ENCODE data around the gene RASAL1. TPM values are rescaled to one million over a fixed set of nuclear protein-coding genes. Genes with fewer than 3 reads are reported as not detected.

RASAL1 gene
- total RNA-seq, 1 donor from 2014 or later, result 2.2 TPM

DNA sequence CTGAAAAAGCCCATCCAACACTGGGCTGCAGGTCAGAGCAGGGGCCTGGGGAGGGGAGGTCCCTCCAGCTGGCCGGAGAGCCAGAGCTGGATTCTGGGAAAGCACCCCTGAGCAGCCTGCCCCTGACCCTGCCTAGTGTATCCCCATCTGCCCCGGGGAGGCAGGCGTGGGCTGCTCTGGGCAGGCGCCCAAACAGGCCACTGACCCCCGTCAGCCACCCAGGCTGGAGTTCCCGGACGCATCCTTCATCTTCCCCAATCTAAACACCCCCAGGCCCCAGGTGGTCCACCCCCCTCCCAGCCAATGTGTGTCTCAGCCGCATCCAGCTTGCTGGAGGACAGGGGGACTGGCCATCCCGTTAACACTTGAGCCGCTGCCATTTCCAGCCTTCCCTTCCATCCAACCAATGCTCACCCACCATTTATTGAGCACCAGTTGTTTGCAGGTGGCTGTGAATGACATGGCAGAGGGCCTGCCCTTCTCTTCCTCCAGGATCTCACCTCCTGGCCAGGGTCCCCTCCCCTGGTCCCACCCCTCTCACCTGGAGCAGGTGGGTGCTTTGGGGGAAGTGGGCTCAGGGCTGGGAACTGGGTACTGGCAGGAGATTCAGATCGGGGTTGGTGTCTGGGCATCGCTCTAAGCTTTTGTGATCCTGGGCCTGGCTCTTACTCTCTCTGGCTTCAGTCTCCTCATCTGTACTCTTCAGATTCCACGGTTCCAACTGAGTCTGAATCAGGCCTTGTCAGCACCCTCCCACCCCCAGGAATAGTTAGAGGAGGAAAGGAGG lies 79.8 kb downstream of the RASAL1 start:
- Mint-ChIP-seq H3K27me3 (ENCODE audit: low read depth) (peaks cover 24% of the 10 kb centered on the region), H3K9me3 (no peaks in the 10 kb centered on the region), H3K36me3 (ENCODE audit: low read depth) (no peaks in the 10 kb centered on the region), H3K4me1 (ENCODE audit: low read depth) (no peaks in the 10 kb centered on the region), H3K4me3 (ENCODE audit: low read depth) (no peak overlapping the region), H3K27ac (no peak overlapping the region)
- intact Hi-C loops (cut with micrococcal nuclease), result no loop called here
- DNase-seq (ENCODE audit: low spot score), result no peak

DNA sequence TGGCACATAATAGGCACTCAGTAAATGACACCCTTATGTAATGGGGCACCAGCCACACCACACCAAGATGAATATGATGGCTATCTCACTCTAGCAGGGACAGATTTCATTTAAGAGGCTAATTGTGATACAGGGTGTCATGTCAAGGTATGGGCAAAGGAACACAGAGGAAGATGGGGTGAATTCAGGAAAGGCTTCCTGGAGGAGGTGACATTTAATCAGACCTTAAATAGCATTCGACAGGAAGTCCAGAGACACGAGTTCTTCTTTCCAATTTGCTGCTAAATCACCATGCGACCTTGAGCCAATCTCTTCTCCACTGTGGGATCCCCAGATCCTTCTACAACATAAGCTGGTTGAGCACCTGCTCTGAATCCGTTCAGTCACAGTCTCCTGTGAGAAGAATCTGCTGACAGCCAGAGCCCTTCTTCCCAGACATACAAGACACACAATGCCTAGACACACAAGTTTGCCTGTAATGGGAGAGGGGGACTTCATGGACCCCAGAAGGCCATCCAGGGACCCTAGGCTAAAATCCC lies 80.5 kb downstream of the RASAL1 start:
- intact Hi-C loops (cut with micrococcal nuclease), result no loop called here
- no peak for DNase-seq (ENCODE audit: low spot score)
- H3K9me3 Mint-ChIP-seq, result no peaks in the 10 kb centered on the region
- no peaks in the 10 kb centered on the region for H3K36me3 Mint-ChIP-seq (ENCODE audit: low read depth)
- no peaks in the 10 kb centered on the region for H3K4me1 Mint-ChIP-seq (ENCODE audit: low read depth)
- no peak overlapping the region for H3K27ac Mint-ChIP-seq
- no peak overlapping the region for H3K4me3 Mint-ChIP-seq (ENCODE audit: low read depth)
- H3K27me3 Mint-ChIP-seq (ENCODE audit: low read depth), result peaks cover 26% of the 10 kb centered on the region

DNA sequence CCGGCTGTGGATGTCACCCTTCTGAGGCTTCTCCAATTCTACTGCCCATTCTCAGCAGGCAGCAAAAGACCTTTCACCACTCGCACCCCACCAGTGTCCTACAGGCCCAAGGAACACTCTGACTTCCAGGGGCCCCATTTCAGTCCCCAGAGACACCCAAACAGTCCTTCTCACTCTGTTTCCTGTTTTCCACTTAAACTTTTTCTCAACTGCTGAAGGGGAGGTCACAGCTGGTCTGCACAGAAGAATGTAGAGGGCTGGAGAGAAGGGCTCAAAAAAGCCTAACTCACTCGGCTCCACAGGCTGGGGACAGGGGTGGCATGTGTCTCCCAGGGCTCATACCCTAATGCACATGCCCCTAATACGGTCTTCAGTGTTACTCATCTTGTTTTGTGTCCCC lies 83.2 kb downstream of the RASAL1 start:
- Mint-ChIP-seq H3K27me3 (ENCODE audit: low read depth) (peaks cover 27% of the 10 kb centered on the region), H3K36me3 (ENCODE audit: low read depth) (no peaks in the 10 kb centered on the region), H3K9me3 (no peaks in the 10 kb centered on the region), H3K4me3 (ENCODE audit: low read depth) (no peak overlapping the region), H3K27ac (no peak overlapping the region), H3K4me1 (ENCODE audit: low read depth) (no peaks in the 10 kb centered on the region)
- intact Hi-C loops (cut with micrococcal nuclease), result no loop called here
- DNase-seq (ENCODE audit: low spot score), result no peak

DNA sequence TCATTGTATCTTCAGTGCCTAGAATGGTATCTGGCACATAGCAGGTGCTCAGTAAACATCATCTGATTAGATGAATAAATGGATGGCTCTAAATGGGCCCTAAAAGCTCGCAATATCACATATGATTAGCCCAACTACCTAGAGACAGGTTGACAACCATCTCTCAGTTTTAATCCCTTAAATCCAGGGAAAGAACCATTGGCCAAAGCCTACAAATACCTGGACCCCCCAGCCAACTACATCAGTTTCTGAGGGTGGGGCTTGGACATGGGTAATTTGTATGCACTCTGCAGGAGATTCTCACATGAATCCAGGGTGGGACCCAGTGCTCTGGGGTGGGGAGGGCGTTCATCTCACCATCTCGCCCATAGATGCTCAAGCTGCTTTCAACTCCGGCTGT lies 83.8 kb downstream of the RASAL1 start:
- DNase-seq (ENCODE audit: low spot score), result no peak
- H3K27me3 Mint-ChIP-seq (ENCODE audit: low read depth), result peaks cover 27% of the 10 kb centered on the region
- intact Hi-C loops (cut with micrococcal nuclease), result no loop called here
- no peak overlapping the region for H3K27ac Mint-ChIP-seq
- no peaks in the 10 kb centered on the region for H3K4me1 Mint-ChIP-seq (ENCODE audit: low read depth)
- no peak overlapping the region for H3K4me3 Mint-ChIP-seq (ENCODE audit: low read depth)
- H3K9me3 Mint-ChIP-seq, result no peaks in the 10 kb centered on the region
- H3K36me3 Mint-ChIP-seq (ENCODE audit: low read depth), result no peaks in the 10 kb centered on the region

DNA sequence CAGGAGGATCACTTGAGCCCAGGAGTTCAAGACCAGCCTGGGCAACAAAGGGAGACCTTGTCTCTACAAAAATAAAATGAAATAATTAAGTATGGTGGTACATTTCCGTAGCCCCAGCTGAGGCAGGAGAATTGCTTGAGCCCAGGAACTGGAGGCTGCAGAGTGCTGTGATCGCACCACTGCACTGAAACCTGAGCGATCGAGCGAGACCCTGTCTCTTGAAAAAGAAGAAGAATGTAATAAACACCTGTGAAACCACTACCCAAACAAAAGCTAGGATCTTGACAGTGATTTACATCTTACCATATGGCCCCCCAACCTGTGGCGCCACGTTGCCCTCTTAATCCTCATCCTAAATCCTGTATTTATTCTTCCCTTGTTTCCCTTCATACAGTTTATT lies 84.8 kb downstream of the RASAL1 start:
- Mint-ChIP-seq H3K4me1 (ENCODE audit: low read depth) (no peaks in the 10 kb centered on the region), H3K27ac (no peak overlapping the region), H3K27me3 (ENCODE audit: low read depth) (peaks cover 20% of the 10 kb centered on the region), H3K4me3 (ENCODE audit: low read depth) (no peak overlapping the region), H3K9me3 (no peaks in the 10 kb centered on the region), H3K36me3 (ENCODE audit: low read depth) (no peaks in the 10 kb centered on the region)
- intact Hi-C loops (cut with micrococcal nuclease), result no loop called here
- DNase-seq (ENCODE audit: low spot score), result no peak

DNA sequence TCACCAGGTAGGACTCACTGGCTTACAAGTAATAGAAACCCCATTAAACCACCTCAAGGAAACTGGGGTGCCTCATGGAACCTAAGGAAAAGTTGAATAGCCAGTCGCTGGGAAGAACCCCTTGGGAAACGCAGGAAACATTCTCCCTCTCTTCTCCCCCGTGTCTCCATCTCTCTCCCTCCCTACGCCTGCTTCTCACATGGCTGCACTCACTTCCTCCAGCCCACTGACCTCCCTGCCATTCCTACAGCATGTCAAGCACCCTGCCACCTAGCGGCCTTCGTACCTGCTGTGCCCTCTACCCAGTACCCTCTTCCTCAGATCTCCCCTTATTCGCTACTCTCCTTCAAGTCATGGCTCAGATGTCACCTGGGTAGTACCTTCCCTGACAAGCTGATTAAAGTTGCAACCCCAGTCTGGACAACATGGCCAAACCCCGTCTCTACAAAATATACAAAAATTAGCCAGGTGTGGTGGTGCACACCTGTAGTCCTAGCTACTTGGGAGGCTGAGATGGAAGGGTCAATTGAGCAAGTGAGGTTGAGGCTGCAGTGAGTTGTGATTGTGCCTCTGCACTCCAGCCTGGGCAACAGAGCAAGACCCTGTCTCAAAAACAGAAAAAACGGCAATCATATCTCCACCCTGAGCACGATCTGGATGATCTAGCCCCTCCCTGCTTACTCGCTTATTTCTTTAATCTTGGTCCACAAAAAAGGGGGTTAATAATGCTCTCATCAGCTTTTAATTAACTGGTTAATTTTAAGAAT lies 85.4 kb downstream of the RASAL1 start:
- Mint-ChIP-seq H3K4me1 (ENCODE audit: low read depth) (no peaks in the 10 kb centered on the region), H3K36me3 (ENCODE audit: low read depth) (no peaks in the 10 kb centered on the region), H3K9me3 (no peaks in the 10 kb centered on the region), H3K27me3 (ENCODE audit: low read depth) (peaks cover 18% of the 10 kb centered on the region), H3K4me3 (ENCODE audit: low read depth) (no peak overlapping the region), H3K27ac (no peak overlapping the region)
- DNase-seq (ENCODE audit: low spot score), result no peak
- intact Hi-C loops (cut with micrococcal nuclease), result loop anchor here (2.0 kb wide), 2 partner anchors 49 to 103 kb away; no protein-coding TSS in a partner anchor

Other genes starting within 250 kb of the RASAL1 start
- 17.7 and 17.8 TPM in 2 replicates for gene OAS1, start 228.8 kb downstream of the RASAL1 start, total RNA-seq
- 27.2 and 29.6 TPM in 2 replicates for gene OAS3, start 197.3 kb downstream of the RASAL1 start, total RNA-seq
- gene OAS2, start 157.2 kb downstream of the RASAL1 start, total RNA-seq, result 86.4 and 88.3 TPM in 2 replicates
- gene DTX1, start 79.0 kb downstream of the RASAL1 start, total RNA-seq, result 0.16 TPM in 1 of 2 replicates, not detected in the other
- gene CFAP73, start 14.0 kb upstream of the RASAL1 start, total RNA-seq, result 0.14 TPM in 1 of 2 replicates, not detected in the other
- gene DDX54, start 49.7 kb upstream of the RASAL1 start, total RNA-seq, result 115 and 118 TPM in 2 replicates
- gene RITA1, start 50.0 kb upstream of the RASAL1 start, total RNA-seq, result 26.8 and 27.2 TPM in 2 replicates
- gene TPCN1, start 85.7 kb upstream of the RASAL1 start, total RNA-seq, result 44.9 and 47.5 TPM in 2 replicates
- 20.8 and 23.5 TPM in 2 replicates for gene SLC8B1, start 199.3 kb upstream of the RASAL1 start, total RNA-seq
- gene PLBD2, start 222.8 kb upstream of the RASAL1 start, total RNA-seq, result 16.2 and 18.6 TPM in 2 replicates